Non-pigmented ciliary epithelial cell (primary cell): ENCODE data around the gene ZNF862.

Experiments
- DNase-seq: peaks from one replicate; pipeline ENCODE4 v3.0.0-alpha.2; 2010; ENCODE audit warnings: low read depth

Gene ZNF862

GRCh38 chr7:149866139-149866778 lies 28.1 kb downstream of the ZNF862 start:
- no peak for DNase-seq

- no peak for DNase-seq
Observed at GRCh38 chr7:149866779-149867447, 28.7 kb downstream of the ZNF862 start.

- no peak for DNase-seq
Observed at GRCh38 chr7:149867762-149868622, 29.8 kb downstream of the ZNF862 start.

GRCh38 chr7:149868623-149869290 lies 30.6 kb downstream of the ZNF862 start:
- no peak for DNase-seq

- DNase-seq: no peak
Observed at GRCh38 chr7:149869291-149869650, 31.1 kb downstream of the ZNF862 start.

- no peak for DNase-seq
Observed at GRCh38 chr7:149869867-149870266, 31.7 kb downstream of the ZNF862 start.

- no peak for DNase-seq
Observed at GRCh38 chr7:149870274-149870673, 32.1 kb downstream of the ZNF862 start.

- DNase-seq: no peak
Observed at GRCh38 chr7:149870701-149871483, 32.7 kb downstream of the ZNF862 start.

GRCh38 chr7:149871576-149871975 lies 33.4 kb downstream of the ZNF862 start:
- no peak for DNase-seq

GRCh38 chr7:149872419-149873073 lies 34.4 kb downstream of the ZNF862 start:
- DNase-seq: peak; percentile 70

GRCh38 chr7:149873074-149873969 lies 35.1 kb downstream of the ZNF862 start, which contains the start of gene ATP6V0E2:
TSS of gene ATP6V0E2 (plus strand) at chr7:149873969. CDS start at chr7:149874066, 97 bp downstream.
- DNase-seq: peak; percentile 66

- no peak for DNase-seq
Observed at GRCh38 chr7:149873970-149874643, 35.9 kb downstream of the ZNF862 start.

GRCh38 chr7:149874644-149875028 lies 36.5 kb downstream of the ZNF862 start:
- DNase-seq: no peak

- no peak for DNase-seq
Observed at GRCh38 chr7:149875396-149875795, 37.2 kb downstream of the ZNF862 start.

GRCh38 chr7:149877890-149878522 lies 39.8 kb downstream of the ZNF862 start:
- DNase-seq: no peak

GRCh38 chr7:149878523-149878921 lies 40.3 kb downstream of the ZNF862 start:
- no peak for DNase-seq

GRCh38 chr7:149879271-149879743 lies 41.1 kb downstream of the ZNF862 start:
- no peak for DNase-seq

- no peak for DNase-seq
Observed at GRCh38 chr7:149879766-149880637, 41.8 kb downstream of the ZNF862 start.
